NCI-H146 treated with DMSO at 0.1 percent for 48 hours (cell line): ENCODE results near the gene CGGBP1.
A peak's percentile ranks its signal among the peaks of the same experiment; 100 is the strongest.
"Not testable (repeated sequence)": the region's sequence is repeated elsewhere in the genome, so short reads cannot be mapped to it uniquely, and the experiment has no call there.

Source experiments
- DNase-seq: peaks from one replicate; lab custom pipeline; 2025; ENCODE audit not compliant: unreplicated experiment; lab: John Stamatoyannopoulos, UW

CGGBP1 gene

GRCh38 chr3:88034491-88035275, 24.1 kb downstream of the CGGBP1 start:
- DNase-seq, result no peak

GRCh38 chr3:88033808-88034207, 25.0 kb downstream of the CGGBP1 start:
- no peak for DNase-seq

DNA sequence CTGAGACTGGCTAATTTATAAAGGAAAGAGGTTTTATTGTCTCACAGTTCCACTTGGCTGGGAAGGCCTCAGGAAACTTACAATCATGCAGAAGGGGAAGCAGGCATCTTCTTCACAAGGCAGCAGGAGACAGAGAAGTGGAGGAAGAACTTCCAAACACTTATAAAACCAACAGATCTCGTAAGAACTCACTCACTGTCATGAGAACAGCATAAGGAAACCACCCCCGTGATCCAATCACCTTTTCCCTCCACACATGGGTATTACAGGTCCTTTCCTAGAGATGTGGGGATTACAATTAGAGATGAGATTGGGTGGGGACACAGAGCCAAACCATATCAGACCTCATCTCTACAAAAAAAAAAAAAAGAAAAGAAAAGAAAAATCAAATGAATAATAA, 25.7 kb downstream of the CGGBP1 start:
- DNase-seq, result no peak

GRCh38 chr3:88032245-88032644, 26.6 kb downstream of the CGGBP1 start:
- no peak for DNase-seq

GRCh38 chr3:88031642-88032077, 27.1 kb downstream of the CGGBP1 start:
- DNase-seq, result no peak

- DNase-seq, result no peak
Observed at GRCh38 chr3:88030210-88030609, 28.6 kb downstream of the CGGBP1 start.

DNA sequence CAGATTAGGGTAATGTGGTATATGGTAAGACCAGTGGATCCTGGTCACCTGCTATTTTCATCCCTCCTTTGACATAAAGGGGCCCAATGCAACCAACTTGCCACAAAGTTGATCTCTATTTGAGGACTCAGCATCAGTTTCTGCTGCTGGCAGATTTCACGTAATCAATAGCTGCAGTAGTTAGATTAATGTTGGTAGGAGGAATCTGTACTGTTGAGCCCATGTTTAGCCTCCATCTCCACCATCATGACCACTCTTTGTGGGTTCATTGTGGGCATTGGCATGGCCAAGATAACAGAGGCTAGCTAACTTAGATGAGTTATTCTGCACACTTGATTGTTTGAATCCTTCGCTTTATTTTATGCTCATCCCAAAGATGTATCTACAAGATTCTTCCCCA, 29.9 kb downstream of the CGGBP1 start:
- no peak for DNase-seq

- no peak for DNase-seq
Observed at GRCh38 chr3:88025001-88025552, 33.7 kb downstream of the CGGBP1 start.

DNA sequence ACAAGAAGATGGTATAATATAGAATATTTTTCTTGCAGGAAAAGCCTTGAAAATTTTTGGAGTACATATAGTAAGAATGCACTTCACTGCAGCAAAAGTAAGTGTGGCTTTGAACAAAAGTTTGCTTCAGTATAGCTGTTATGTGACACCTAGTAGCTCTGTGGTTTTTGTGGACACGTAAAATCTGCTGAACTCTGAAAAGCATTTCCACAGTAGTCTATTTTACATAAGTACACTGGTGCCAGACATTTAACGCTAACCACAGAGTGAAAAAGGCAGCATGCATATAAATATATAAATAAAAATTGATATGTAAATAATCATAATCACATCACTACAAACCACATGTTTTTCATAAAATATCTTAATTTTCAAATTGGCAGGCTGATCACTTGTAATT, 39.8 kb downstream of the CGGBP1 start:
- DNase-seq, result no peak

- not testable (repeated sequence) for DNase-seq
Observed at GRCh38 chr3:88015656-88016055, 43.1 kb downstream of the CGGBP1 start.

GRCh38 chr3:88013592-88013991, 45.2 kb downstream of the CGGBP1 start:
- DNase-seq, result no peak

DNA sequence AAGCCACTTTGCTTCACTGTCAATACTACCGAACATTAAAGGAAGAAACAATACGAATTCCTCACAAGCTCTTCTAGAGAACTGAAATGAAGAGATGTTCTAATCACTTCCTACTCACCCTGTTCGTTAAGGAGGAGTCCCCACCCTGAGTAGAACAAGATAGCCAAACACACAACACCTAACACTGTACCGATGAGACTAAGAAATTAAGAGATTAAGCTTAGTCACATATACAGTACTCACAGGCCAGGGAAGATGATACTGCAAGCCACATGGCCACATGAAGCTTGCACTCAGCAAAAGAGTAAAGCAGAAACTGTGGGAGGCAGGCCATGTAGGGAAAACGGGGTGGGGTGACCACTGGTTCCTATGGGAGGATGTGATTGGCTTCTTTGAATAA, 48.0 kb downstream of the CGGBP1 start:
- DNase-seq, result no peak

DNA sequence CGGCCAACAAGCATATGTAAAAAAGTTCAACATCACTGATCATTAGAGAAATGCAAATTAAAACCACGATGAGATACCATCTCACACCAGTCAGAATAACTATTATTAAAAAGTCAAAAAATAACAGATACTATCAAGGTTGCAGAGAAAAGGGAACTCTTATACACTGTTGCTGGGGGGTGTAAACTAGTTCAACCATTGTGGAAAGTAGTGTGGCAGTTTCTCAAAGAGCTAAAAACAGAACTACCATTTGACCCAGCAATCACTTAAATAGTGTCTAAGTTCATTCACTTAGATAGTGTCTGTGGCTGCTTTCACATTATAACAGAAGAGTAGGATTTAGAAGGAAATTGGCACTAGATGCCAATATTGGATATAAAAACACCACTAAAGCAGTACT, 49.7 kb downstream of the CGGBP1 start:
- DNase-seq, result no peak

GRCh38 chr3:88005066-88005465, 53.7 kb downstream of the CGGBP1 start:
- no peak for DNase-seq

GRCh38 chr3:88003115-88003755, 55.6 kb downstream of the CGGBP1 start:
- DNase-seq, result peak; percentile 6

GRCh38 chr3:88002448-88002847, 56.4 kb downstream of the CGGBP1 start:
- DNase-seq, result no peak
